Measurements from ENCODE around the gene APBB3.

The APBB3 gene

GRCh38 chr5:140576776-140577201 is 12.4 kb upstream of the APBB3 start:
- in situ Hi-C loops (cut with MboI; ENCODE audit: low sequenced_read_pairs): no loop called here

DNA sequence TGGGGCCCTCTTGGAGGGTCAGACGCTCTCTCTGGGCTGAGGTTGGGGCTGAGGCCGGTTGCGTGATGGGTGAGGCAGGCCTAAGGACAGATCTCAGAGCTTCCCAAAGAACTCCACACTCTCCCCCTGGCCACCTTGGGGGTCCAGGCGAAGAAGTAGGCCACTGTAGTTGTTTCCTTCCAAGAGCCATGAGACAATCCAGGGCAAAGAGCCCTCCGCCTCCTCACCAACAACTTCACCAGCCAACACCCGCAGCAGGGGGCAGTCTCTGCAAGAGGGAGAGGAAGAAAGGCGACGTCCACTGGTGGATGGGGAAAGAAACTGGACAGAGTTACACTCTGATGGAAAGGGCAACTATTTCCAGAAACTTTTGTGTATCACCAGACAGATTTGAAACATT is 10.9 kb upstream of the APBB3 start:
- in situ Hi-C loops (cut with MboI; ENCODE audit: low sequenced_read_pairs): no loop called here

GRCh38 chr5:140574165-140574564 is 9.8 kb upstream of the APBB3 start:
- in situ Hi-C loops (cut with MboI; ENCODE audit: low sequenced_read_pairs): no loop called here

- in situ Hi-C loops (cut with MboI; ENCODE audit: low sequenced_read_pairs): no loop called here
Measured at GRCh38 chr5:140573683-140574082, 9.3 kb upstream of the APBB3 start.

DNA sequence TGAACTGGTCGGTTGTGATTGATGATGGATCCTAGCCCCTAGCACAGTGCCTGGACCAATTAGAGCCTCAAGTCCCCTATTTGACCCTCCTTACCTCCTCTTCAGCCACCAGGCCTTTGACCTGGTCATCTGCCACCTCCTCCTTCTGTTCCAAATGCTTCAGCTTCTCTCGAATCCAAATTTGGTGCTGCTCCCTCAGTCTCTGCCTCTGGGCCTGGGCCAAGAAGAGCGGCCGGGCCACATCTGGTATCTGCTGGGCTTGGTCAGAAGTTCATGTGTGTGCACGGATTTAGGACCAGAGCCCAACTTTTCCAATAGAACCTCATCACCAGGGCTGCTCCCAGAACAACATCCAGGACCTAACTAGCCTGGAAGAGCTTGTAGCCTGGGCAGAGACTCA is 6.7 kb upstream of the APBB3 start:
- in situ Hi-C loops (cut with MboI; ENCODE audit: low sequenced_read_pairs): no loop called here

DNA sequence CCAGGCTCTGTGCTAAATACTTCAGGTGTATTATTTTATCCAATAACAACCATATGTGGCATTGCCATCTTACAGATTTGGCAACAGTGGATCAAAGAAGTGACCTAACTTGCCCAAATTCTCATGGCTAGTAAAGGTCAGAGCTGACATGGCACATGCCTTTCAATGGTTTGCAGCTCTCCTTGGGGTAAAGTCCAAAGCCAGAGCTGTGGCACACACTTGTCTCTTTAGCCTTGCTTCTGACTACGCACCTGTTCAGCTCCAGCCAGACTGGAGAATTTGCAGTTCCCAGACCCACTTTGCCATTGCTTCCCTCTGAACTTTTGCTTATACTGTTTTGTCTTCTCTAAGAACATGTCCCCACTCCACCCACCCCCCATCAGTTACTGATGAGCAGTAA is 6.1 kb upstream of the APBB3 start:
- in situ Hi-C loops (cut with MboI; ENCODE audit: low sequenced_read_pairs): no loop called here

DNA sequence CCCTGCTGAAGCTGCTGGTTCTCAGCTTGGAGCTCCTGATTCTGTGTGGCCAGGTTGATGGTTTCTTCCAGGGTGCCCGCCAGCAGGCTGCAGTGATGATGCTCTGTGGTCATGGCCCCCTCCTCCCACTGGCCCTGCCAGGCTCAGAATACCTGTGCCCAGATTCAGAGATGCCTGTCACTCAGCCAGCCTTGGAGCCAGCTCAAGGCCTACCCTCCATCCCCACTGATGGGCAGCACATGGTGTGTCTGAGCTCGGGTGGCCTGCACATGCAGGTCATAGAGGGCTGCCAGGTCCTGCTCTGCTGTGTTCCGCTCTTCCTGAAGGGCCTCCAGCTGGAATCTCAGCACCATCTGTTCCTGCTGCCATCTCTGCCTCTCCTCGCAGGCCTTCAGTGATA is 5.7 kb upstream of the APBB3 start:
- in situ Hi-C loops (cut with MboI; ENCODE audit: low sequenced_read_pairs): no loop called here

- in situ Hi-C loops (cut with MboI; ENCODE audit: low sequenced_read_pairs): no loop called here
Measured at GRCh38 chr5:140569197-140569596, 4.8 kb upstream of the APBB3 start.

DNA sequence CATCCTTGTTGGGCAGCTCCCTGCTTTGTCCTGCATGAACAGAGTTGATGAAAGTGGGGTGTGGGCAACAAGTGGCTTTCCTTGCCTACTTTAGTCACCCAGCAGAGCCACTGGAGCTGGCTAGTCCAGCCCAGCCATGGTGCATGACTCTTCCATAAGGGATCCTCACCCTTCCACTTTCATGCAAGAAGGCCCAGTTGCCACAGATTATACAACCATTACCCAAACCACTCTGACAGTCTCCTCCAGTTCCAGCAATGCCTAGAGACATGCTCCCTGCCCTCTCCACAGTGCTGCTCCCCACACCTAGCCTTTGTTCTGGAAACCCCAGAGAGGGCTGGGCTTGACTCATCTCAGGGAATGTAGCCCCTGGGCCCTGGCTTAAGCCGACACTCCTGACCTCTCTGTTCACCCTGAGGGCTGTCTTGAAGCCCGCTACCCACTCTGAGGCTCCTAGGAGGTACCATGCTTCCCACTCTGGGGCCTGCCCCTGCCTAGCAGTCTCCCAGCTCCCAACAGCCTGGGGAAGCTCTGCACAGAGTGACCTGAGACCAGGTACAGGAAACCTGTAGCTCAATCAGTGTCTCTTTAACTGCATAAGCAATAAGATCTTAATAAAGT is 4.2 kb upstream of the APBB3 start:
- in situ Hi-C loops (cut with MboI; ENCODE audit: low sequenced_read_pairs): no loop called here

GRCh38 chr5:140567871-140568270 is 3.5 kb upstream of the APBB3 start:
- in situ Hi-C loops (cut with MboI; ENCODE audit: low sequenced_read_pairs): no loop called here

- in situ Hi-C loops (cut with MboI; ENCODE audit: low sequenced_read_pairs): no loop called here
Measured at GRCh38 chr5:140567136-140567818, 2.9 kb upstream of the APBB3 start.

DNA sequence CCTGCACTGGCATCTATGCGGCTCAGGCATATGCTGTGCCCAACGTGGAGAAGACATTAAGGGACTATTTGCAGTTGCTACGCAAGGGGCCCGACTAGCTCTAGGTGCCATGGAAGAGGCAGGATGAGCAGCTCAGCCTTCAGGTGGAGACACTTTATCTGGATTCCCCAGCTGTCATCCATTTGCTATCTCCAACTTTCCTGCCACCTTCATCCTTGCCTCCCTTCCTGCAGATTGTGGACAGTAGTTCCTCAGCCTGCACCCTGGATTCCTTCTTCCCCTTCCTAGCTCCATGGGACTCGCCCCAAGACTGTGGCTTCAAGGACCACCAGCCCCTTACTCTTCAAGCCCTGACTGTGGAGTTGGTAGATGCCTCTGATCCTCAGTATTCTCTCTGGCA is 2.3 kb upstream of the APBB3 start:
- in situ Hi-C loops (cut with MboI; ENCODE audit: low sequenced_read_pairs): no loop called here

- in situ Hi-C loops (cut with MboI; ENCODE audit: low sequenced_read_pairs): no loop called here
Measured at GRCh38 chr5:140565780-140566095, 1.3 kb upstream of the APBB3 start.

DNA sequence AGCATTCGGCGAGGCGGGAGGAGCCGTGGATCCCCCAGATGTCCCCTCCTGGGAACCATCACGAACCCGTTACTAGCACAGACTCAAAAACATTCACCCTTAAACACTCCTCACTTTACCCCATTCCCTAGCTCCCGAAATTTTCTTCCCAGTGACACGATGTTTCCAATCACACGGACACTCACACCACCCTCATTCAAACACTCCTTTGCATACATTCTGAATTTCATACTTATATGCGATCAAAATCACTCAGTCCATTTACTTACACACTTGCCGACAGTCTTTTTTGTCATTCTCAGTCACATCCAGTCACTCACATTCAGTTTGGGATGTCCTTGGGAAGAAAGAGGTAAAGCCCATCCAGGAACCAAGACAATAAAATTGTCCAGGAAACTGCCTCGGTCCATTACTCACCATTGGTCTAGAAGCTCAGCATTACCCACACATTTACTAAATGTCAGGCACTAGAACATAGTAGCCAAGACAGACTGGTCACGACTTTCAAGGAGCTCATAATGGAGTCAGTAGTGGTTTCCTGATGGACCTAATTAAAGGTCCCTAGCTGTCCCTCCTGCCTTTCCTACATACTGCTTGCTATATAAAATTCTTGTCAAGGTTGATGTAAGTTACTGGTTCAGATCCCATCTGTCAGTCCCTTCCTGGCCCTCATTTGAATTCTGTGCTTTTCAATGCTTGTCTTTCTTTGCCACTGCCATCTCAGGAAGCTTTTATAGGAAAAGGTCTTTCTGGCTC is 804 bp upstream of the APBB3 start:
- in situ Hi-C loops (cut with MboI; ENCODE audit: low sequenced_read_pairs): no loop called here

GRCh38 chr5:140563596-140563995 is 802 bp downstream of the APBB3 start:
- in situ Hi-C loops (cut with MboI; ENCODE audit: low sequenced_read_pairs): no loop called here

- in situ Hi-C loops (cut with MboI; ENCODE audit: low sequenced_read_pairs): no loop called here
Measured at GRCh38 chr5:140561753-140562523, 2.5 kb downstream of the APBB3 start.

- in situ Hi-C loops (cut with MboI; ENCODE audit: low sequenced_read_pairs): no loop called here
Measured at GRCh38 chr5:140560227-140560626, 4.2 kb downstream of the APBB3 start.

DNA sequence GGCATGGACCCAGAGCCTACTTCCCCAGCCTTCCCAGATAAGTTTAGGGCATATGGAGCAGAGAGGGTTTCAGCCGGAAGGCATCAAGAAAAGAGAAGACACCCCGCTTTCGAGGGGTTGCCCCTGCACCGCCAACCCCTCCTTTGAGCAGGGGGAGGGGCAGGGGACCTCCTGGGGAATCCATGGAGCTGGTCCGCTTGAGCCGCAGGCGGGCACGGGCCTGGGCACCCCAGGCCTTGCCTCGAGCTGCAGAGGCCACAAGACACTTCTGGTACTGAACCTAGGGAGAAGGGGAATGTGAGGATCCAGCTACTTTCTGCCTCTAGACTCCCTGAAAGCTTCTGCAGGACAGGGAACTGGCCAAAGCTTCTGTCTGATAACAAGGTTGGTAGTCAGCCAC is 5.9 kb downstream of the APBB3 start:
- in situ Hi-C loops (cut with MboI; ENCODE audit: low sequenced_read_pairs): no loop called here

- in situ Hi-C loops (cut with MboI; ENCODE audit: low sequenced_read_pairs): no loop called here
Measured at GRCh38 chr5:140557965-140558364, 6.4 kb downstream of the APBB3 start.

- in situ Hi-C loops (cut with MboI; ENCODE audit: low sequenced_read_pairs): no loop called here
Measured at GRCh38 chr5:140557136-140557805, 7.1 kb downstream of the APBB3 start, which contains the start of gene SRA1. TSS of gene SRA1 (minus strand) at chr5:140557473. CDS start at chr5:140557452, 21 bp downstream.

DNA sequence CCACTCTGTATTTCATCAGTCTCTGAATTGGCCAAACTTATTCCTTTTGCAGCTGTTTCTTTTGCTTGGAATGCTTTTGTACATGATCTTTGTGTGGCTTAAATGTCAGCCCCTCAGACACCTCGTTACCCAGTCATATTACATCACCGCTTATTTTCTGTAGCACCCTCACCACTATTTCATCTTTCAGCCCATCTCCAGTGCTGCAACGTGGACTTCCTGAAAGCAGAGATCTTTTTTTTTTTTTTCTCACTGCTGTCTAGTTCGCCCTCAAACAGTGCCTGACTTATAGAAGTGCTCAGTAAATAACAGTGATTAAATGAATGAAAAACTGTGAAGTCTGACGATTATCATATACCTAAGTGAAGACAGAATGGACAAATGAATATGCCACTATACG is 8.0 kb downstream of the APBB3 start:
- in situ Hi-C loops (cut with MboI; ENCODE audit: low sequenced_read_pairs): no loop called here
